LNCAP (cell line): ENCODE results near the gene MMRN1.

Experiments
- TF ChIP-seq, protein P1 (sequence below): fragments of 450-650 bp; IDR thresholded peaks from 2 replicates; pipeline ENCODE4 v1.5.1; 2017; ENCODE audit warnings: mild to moderate bottlenecking

The MMRN1 gene

GRCh38 chr4:89939994-89940393 is 45.3 kb downstream of the MMRN1 start:
- TF ChIP-seq, protein P1, sequence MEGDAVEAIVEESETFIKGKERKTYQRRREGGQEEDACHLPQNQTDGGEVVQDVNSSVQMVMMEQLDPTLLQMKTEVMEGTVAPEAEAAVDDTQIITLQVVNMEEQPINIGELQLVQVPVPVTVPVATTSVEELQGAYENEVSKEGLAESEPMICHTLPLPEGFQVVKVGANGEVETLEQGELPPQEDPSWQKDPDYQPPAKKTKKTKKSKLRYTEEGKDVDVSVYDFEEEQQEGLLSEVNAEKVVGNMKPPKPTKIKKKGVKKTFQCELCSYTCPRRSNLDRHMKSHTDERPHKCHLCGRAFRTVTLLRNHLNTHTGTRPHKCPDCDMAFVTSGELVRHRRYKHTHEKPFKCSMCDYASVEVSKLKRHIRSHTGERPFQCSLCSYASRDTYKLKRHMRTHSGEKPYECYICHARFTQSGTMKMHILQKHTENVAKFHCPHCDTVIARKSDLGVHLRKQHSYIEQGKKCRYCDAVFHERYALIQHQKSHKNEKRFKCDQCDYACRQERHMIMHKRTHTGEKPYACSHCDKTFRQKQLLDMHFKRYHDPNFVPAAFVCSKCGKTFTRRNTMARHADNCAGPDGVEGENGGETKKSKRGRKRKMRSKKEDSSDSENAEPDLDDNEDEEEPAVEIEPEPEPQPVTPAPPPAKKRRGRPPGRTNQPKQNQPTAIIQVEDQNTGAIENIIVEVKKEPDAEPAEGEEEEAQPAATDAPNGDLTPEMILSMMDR = no peak

GRCh38 chr4:89942811-89943210 is 48.2 kb downstream of the MMRN1 start:
- TF ChIP-seq, protein P1 = no peak

GRCh38 chr4:89949782-89950387 is 55.2 kb downstream of the MMRN1 start:
- TF ChIP-seq, protein P1 = peak; percentile 62

- TF ChIP-seq, protein P1 = no peak
Observed at GRCh38 chr4:89952458-89952857, 57.8 kb downstream of the MMRN1 start.

GRCh38 chr4:89954906-89955695 is 60.4 kb downstream of the MMRN1 start:
- TF ChIP-seq, protein P1 = no peak

GRCh38 chr4:89957046-89957926 is 62.6 kb downstream of the MMRN1 start:
- TF ChIP-seq, protein P1 = no peak

GRCh38 chr4:89981789-89982334 is 87.2 kb downstream of the MMRN1 start:
- TF ChIP-seq, protein P1 = no peak
